GM21526 (cell line): Measurements from ENCODE around the gene HLA-DRA.
A peak's percentile ranks its signal among the peaks of the same experiment; 100 is the strongest.

Experiments used
- ATAC-seq: cut with Tn5 transposase; IDR thresholded peaks from one replicate; pipeline ENCODE4 v1.9.1; 2021; ENCODE audit warnings: moderate library complexity; ENCODE audit not compliant: unreplicated experiment, low FRiP score

The HLA-DRA gene

DNA sequence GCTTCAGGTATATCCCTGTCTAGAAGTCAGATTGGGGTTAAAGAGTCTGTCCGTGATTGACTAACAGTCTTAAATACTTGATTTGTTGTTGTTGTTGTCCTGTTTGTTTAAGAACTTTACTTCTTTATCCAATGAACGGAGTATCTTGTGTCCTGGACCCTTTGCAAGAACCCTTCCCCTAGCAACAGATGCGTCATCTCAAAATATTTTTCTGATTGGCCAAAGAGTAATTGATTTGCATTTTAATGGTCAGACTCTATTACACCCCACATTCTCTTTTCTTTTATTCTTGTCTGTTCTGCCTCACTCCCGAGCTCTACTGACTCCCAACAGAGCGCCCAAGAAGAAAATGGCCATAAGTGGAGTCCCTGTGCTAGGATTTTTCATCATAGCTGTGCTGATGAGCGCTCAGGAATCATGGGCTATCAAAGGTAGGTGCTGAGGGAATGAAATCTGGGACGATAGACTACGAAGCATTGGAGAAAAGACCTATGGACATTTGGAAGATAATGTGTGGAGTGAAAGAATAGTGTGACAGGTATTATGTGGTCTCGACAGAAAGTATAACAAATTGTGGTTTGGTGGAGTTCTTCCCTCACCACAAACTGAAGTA is at the start of gene HLA-DRA:
HLA-DRA (plus strand) TSS at position 286 of the 613 bp plus-strand sequence; CDS start at position 350, 64 bp downstream.
- ATAC-seq = peak; percentile 62

DNA sequence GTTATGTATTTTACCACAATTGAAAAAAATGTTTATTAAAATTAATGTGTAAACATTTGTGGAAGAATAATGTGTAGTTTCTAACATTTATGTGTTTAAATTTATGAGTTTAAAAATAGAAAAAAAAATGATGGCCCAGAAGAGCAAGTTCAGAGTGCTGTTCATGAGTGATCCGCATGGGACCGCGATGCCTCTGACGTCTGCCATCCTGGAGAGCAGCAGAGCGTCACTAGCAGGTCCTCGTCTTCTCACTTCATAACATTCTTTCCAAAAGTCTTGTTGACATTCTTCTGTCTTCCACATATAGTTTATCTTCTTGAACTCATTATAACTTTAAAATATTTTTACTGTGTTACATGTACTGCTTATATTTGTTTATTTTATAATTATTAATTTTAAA is 48.2 kb upstream of the HLA-DRA start:
- no peak for ATAC-seq

DNA sequence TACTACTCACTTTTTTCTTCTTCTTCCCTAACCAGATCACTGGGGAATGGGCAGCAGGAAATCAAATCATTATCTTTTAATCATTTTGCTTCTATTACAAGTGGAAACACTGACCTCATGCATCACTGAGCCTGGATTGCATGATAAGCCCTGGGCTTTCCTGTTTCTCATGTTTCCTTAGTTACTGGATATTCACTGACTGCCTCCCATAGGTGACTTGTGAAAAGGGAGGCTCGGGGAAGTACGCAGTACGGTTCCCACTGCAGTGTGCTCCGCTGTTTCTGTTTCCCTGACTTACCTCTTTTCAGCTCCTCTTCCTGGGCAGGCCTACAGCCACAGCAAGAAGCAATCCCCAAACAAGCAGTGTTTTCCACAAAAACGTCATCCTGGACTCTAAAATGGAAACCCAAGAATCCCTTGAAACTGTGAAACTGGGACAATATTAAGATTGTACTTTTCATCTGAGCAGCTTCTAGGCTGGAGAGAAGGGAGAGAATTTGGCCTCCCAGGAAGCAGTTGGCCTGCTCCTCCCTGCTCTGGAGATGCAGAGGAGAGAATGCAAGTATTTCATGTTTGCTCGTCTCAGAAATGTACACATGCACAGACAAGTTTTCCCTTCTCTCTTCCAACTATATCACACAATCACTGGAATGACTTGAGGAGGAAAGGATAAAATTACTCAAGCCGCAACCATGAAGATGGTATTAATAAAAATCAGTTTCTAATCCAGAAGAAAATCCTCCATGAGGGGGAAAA is 45.8 kb upstream of the HLA-DRA start:
- no peak for ATAC-seq

DNA sequence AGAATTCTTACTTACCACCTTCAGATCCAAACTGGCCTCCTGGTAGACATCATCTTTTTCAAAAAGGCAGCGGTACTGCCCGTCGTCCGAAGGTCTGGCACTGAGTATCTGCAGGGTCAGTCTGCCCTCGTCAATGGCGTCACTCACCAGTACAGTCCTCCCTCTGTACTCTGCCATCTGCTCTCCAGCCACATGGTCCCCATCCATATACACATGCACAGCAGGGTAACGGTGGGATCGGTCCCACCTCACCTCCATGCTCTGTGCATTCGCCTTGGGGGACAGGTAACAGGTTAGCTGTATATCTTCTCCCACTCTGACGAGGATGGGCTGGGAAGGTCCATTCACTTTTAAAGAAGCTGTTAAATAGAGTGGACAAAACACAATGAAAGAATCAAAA is 43.7 kb upstream of the HLA-DRA start:
- no peak for ATAC-seq

DNA sequence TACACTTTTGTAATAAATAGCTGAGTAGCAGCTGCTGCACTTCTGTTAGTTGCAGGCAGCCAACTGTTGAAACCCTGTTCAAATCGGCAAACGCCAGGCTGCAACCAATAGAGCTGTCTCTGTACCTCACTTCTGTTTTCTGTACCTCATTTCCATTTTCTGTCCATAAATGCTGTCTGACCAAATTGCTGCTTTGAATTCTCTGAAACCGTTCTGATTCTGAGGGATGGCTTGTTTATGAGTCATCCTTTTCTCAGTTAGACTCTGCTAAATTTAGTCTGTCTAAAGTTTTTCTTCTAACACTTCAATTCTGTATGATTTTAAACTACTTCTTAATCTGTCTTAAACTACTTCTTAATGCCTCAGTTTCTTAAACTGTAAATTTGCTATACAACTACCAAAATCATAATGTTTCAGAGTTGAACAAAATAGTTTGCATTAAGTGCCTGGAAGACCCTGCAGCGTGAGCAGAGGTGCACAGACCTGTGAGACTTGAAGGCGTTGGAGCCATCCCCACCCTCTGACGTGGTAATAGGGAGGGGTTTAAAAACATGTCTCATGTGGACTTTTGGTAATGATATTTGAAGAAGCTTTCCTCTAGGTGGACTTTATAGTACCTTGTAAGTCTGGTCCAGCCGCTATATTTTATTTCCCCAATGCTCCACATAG is 42.3 kb upstream of the HLA-DRA start:
- peak; percentile 60 for ATAC-seq

DNA sequence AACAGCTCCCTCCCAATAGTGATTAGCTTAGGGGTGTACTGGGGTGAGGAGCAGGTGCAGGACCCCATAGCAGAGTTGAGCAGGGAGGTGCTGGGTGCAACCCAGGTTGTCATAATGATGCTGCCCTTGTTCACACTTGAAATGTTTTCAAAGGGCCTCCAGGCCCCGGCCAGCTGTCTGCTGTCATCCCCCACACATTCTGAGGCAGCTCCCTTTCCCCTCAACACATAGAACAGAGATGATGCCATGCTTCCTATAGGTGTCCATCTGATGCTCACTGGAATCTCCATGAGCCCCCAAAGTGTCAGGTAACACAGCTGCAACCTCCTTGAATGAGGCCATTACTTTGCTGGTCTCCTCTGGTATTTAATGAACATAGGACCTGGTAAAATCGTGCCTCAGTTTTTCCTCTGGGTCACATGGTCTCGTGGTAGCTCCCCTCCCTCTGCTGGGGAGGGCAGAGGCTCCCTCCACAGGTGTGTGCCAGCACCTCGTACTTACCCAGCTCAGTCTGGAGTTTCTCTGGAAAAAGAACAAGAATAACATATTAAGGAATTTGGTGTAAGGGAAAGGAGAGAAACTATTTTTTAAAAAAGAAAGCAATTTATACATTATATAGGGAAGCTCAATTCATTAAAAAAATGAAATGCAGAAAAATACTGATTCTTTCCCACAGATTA is 38.3 kb upstream of the HLA-DRA start:
- ATAC-seq = no peak

DNA sequence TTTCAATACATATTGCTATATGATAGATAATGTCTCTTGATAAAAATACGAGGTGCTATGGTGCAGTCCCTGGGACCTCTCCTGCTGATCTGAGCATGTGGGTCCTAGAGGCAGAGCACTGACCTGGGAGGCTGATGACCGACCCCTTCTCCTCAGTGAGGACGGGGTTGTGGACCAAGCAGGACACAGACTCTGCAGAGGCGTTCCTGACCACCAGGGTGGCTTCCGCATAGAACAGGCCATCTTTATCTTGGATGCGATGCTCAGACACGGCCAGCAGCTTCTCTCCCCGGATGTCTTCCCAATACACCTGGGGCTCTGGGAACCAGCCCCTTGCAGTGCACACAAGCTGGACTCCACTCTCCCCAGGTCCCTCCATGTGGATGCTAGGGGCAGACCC is 36.9 kb upstream of the HLA-DRA start:
- no peak for ATAC-seq

DNA sequence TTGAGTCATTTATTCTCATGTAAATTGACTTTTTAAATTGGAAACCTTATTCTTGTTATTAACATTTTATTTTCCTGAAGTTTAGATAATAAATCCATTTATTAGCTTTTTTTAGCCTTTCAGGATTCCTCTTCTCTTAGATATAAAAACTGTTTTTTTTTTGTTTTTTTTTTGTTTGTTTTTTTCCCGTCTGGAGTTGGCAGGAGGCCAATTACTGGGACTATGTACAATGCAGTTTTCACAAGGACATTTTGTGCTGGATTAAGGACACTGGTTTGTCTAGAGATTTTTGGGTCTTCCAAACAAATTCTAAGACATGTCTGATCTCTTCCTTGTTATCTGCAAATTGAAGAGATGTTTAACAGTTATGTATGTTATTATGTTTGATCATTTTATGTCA is 34.0 kb upstream of the HLA-DRA start:
- no peak for ATAC-seq

DNA sequence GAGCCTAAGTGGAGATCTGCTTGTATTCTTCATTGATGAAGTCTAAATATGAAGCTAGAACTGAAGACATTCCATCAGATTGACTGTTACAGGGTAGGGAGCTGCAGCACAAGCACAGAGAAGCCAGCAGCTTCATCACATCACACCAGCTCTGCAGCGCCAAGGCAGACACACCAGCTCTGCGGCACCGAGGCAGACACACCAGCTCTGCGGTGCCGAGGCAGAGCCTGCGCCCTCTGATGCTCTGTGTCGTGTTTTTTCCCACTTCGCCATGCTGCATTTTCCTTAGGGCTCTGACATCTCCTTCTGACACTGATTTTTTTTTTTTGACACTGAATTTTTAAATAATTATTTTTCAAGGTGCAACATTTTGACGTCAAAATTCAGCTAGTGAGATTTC is 33.5 kb upstream of the HLA-DRA start:
- no peak for ATAC-seq

DNA sequence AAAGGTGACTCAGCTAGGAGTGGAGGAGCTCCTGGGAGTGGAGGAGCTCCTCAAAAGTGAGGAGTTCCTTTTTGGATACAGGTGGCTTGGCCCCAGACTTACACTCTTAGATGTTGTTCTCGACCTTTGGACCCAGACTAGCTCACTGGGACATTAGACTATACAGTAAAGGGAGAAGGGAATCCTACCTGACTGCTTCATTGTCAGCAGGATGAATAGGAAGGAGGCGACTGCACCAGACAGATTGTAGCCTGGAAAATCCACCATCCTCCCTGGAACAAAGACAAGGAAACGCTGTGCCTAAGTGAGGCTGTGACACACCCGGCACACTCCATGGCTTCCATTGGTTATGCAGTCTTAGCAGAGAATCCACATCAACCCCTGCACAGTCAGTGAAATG is 32.8 kb upstream of the HLA-DRA start, which contains the start of gene BTNL2:
BTNL2 (minus strand) TSS at position 325 of the 400 bp plus-strand sequence; CDS start at position 267, 58 bp downstream.
- no peak for ATAC-seq

DNA sequence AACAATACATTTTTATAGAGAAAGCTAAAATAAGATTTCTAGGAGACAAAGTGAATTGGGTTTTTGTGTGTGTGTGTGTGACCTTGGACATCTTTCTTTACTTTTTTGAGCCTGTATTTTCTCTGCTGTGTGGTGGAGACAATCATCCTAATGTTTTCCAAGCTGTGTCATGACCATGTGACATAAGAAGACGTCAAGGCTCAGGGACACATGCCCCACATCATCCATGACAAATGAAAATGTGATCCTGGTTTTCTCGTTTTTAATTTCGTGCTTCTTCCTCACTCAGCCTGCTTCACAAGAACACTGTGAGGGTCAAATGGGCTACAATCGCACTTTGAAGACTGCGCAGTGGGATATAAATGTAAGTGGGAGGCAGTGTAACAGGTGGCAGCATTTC is 28.8 kb upstream of the HLA-DRA start:
- no peak for ATAC-seq

DNA sequence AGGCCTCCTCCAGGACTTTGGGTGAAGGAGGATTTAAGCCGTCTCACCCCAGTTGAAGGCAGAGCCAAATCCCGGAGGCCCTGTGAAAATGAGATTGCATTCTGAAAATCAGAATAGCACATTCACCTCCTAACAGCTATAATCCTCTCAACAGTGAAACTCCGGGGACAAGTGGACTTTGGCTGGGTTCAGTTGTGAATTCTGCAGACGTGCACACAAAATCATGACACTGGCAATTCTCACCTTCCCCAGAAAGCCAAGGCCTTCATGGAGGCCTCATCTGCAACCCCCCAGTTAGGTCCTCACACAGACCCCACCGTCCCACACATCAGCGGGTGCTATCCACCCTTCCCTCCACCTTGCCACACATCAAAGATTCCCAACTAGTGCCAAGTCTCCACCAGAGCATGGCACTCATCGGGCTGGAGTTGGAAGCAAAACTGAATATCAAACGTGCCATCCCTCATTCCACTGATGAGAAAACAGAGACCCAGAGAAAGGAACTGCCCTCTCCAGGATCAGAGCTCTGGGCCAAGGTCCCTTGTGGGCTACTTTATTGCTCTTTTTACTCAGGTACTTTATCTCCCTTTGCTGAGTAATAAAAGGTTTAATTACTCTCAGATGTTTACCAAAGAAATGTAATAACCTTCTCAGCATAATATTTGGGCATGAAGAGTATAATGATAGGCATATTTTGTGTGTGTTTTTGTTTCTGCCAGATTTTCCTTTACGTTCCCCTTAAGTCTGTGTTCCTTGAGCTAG is 27.9 kb upstream of the HLA-DRA start:
- no peak for ATAC-seq

DNA sequence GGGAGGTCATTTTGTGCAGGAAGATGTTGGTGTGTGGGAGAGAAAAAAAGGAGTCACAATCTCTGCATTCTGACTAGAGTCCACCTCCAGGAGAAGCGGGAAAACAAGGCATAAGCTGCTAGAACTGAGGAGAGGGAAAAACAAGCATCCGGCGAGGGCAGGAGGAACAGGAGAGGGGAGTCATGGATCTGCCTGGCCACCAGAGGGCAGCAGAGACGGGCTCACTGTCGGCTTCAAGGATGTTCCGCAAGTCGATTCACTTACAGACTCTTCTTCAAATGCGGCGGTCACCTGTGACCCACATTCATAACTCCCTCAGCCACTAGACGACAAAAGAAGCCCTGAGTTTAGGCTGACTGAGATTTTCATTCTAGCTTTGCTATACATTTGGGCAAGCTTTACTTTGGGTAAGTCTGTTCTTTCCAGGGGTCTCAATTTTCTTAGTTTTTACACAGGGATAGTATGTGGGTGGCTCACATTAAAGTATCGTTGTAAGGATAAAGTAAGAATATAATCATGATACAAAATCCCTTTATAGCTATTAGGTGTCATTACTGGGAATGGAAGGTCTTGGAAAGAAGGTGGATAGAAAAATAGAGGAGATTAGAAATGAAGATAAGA is 26.1 kb upstream of the HLA-DRA start:
- ATAC-seq = no peak

DNA sequence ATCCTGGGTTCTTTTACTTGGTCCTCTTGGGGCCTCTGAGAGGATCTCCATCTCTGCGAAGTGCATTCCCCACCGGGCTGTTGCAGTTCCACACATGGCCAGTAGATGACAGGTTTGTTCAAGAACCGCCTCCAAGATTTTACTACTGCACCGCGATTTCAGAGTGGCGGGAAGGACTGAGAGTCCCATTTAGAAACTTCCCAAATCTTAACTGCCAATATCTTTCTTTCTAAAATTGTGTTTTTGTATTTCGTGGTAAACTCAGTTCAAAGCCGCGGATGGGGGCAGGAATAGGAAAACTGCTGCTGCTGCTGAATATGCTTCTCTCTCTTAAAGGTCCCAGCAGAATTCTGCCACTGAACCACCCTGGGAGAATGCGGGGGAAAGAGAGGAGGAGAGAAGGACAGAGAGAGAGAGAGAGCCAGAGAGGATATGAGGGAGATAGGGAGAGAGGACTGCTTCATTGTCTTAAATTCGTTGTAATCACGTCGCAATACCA is 24.1 kb upstream of the HLA-DRA start:
- ATAC-seq = peak; percentile 58

DNA sequence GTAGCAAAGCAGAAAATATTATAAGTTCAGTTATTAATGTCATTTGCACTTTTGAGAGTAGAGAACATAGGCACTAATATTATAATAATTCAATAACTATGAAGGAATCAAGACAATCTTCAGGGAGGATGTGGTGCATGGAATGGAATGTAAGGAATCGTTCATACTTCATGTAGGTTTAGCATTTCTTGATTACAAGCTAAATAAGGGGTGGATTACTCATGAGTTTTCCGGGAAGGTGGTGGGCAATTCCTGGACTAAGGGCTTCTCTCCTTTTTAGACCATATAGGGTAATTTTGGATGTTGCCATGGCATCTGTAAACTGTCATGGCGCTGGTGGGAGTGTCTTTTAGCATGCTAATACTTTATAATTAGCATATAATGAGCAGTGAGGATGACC is 23.7 kb upstream of the HLA-DRA start:
- ATAC-seq = no peak

DNA sequence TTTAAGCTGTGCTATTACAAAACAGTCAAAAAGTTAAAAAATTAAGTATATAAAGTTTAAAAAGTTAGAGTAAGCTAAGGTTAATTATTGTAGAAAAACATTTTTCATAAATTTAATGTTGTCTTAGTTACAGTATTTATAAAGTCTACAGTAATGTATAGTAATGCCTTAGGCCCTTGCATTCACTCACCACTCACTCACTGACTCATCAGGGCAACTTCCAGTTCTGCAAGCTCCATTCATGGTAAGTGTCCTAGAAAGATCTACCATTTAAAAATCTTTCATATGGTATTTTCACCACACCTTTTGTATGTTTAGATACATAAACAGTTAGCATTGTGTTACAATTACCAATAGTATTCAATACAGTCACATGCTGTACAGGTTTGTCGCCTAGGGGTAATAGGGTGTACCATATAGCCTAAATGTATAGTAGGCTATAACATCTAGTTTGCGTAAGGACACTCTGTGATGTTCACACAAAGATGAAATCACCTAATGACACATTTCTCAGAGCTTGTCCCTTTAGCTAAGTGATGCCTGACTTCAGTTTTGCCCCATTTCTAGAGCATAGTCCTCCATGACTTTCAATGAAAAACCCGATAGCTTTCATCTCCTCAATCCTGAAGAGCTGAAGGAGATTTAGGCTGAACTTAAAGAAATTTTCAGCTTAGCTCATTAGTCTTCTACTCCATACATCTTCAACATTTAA is 14.9 kb upstream of the HLA-DRA start:
- no peak for ATAC-seq

DNA sequence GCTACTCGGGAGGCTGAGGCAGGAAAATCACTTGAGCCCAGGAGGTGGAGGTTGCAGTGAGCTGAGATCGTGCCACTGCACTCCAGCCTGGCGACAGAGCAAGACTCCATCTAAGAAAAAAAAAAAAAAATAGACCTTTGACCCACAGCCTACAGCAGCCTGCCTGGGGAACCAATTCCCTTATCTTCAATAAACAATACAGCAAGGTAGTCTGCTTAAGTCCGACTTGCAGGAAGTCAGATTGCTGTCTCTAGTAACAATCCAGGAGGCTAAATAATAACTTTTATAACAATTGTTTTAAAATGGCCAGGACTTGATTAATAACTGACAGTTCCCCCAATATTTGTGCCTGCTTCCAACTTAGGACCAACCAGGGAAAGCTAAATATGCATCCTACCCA is 13.3 kb upstream of the HLA-DRA start:
- no peak for ATAC-seq

DNA sequence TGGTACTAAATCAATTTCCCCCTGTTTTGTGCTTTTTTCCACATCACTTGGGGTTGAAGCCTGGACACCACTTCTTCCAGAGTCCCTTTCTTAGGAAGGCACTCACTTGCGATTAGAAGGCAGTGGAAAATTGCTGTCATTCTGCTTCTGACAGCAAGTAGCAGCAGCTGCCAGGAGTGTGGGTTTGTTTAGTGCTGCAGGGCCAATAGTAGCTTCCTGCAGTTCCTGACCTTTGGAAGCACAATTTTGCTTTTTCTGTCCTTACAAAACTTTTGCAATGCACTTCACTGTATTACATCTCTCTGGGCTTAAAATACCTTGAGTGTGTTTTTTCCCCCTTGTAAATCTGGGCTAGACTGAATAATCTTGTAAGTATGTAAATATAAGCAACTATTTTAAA is 12.5 kb upstream of the HLA-DRA start:
- ATAC-seq = no peak

DNA sequence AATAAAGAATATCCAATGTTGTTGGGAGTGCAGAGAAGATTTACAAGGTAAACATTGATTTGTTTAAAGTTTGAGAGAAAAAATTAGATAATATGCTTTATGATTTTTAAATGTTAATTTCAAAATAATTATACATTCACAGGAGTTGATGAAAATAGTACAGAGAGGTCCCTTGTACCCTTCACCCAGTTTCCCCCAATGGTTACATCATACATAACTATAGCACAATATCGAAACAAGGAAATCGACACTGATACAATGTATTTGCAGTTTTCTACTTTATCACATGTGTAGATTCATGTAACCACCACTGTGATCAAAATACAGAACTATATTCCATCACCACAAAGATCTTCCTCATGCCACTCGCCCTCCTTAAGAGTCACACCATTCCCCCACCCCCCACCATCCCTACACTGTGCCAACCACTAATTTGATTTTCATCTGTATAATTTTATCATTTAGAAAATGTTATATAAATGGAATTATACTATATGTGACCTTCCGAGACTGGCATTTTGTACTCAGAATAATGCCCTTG is 11.7 kb upstream of the HLA-DRA start:
- no peak for ATAC-seq
